PC-3 (cell line): ENCODE measurements around the gene ATG7. TPM values are rescaled to one million over a fixed set of nuclear protein-coding genes. Genes with fewer than 3 reads are reported as not detected.

Source experiments
- ATAC-seq: fragments of 200-7000 bp; cut with Tn5 transposase; 2 replicates; pipeline ENCODE4 v1.9.1; 2020; ENCODE audit warnings: mild to moderate bottlenecking, moderate library complexity
- BruUV-seq: library from RNA; stranded (reverse); fragments of 400-500 nt; replicated peaks from 2 replicates; lab custom pipeline; 2021; lab: Mats Ljungman, UMichigan
- CTCF ChIA-PET: fragments of 300-600 bp; sonication (Branson Sonifier 250); formaldehyde crosslinking; loops from one replicate; lab custom pipeline; 2022; ENCODE audit warnings: antibody characterized with exemption; lab: Charles Lee
- POLR2A ChIA-PET: fragments of 300-600 bp; sonication (Branson Sonifier 250); formaldehyde crosslinking; loops from one replicate; lab custom pipeline; 2022; ENCODE audit warnings: antibody characterized with exemption; ENCODE audit not compliant: unreplicated experiment; lab: Charles Lee
- DNase-seq: peaks from one replicate; pipeline ENCODE4 v3.0.0-alpha.2; 2015
- H2AFZ ChIP-seq: fragments of 300-600 bp; sonication (generic); 2 replicates; pipeline ENCODE4 v1.6.0; 2016; ENCODE audit warnings: antibody characterized with exemption, low read length
- H3F3A ChIP-seq: fragments of 300-600 bp; sonication (generic); one replicate; pipeline ENCODE4 v1.6.0; 2017; ENCODE audit warnings: antibody characterized with exemption, low read length, control low read depth, mild to moderate bottlenecking; ENCODE audit not compliant: unreplicated experiment
- H3K27ac ChIP-seq: fragments of 300-600 bp; sonication (generic); 2 replicates; pipeline ENCODE4 v1.5.1; 2016; ENCODE audit warnings: mild to moderate bottlenecking, low read length
- H3K27me3 ChIP-seq: fragments of 300-600 bp; sonication (generic); 2 replicates; pipeline ENCODE4 v1.6.1; 2016; ENCODE audit warnings: low read length, mixed read lengths
- H3K36me3 ChIP-seq: fragments of 300-600 bp; sonication (generic); 2 replicates; pipeline ENCODE4 v1.6.1; 2016; ENCODE audit warnings: low read depth, mixed run types, low read length, mixed read lengths
- H3K4me1 ChIP-seq: fragments of 300-600 bp; sonication (generic); 2 replicates; pipeline ENCODE4 v1.5.1; 2016; ENCODE audit warnings: low read length; ENCODE audit not compliant: insufficient read depth
- H3K4me2 ChIP-seq: fragments of 300-600 bp; sonication (generic); 2 replicates; pipeline ENCODE4 v1.6.0; 2016; ENCODE audit warnings: low read length
- H3K4me3 ChIP-seq: fragments of 300-600 bp; sonication (generic); 2 replicates; pipeline ENCODE4 v1.5.1; 2016; ENCODE audit warnings: mild to moderate bottlenecking, low read length, mixed read lengths
- H3K79me2 ChIP-seq: fragments of 300-600 bp; sonication (generic); 2 replicates; pipeline ENCODE4 v1.6.1; 2017; ENCODE audit warnings: low read length, mixed read lengths
- H3K9ac ChIP-seq: fragments of 300-600 bp; sonication (generic); 2 replicates; pipeline ENCODE4 v1.6.0; 2016; ENCODE audit warnings: mild to moderate bottlenecking, low read length
- H3K9me2 ChIP-seq: fragments of 300-600 bp; sonication (generic); replicated peaks from 2 replicates; pipeline ENCODE4 v1.6.1; 2016; ENCODE audit warnings: mixed run types, low read length, mixed read lengths
- H3K9me3 ChIP-seq: fragments of 300-600 bp; sonication (generic); 2 replicates; pipeline ENCODE4 v1.6.1; 2016; ENCODE audit warnings: low read length, mixed read lengths
- H4K20me1 ChIP-seq: fragments of 300-600 bp; sonication (generic); 2 replicates; pipeline ENCODE4 v1.6.1; 2016; ENCODE audit warnings: low read length, mixed read lengths
- CTCF ChIP-seq: fragments of 300-600 bp; sonication (generic); conservative IDR thresholded peaks from 2 replicates; pipeline ENCODE4 v1.5.1; 2017; ENCODE audit warnings: antibody characterized with exemption, low read depth, mild to moderate bottlenecking, low read length
- EZH2 ChIP-seq: fragments of 300-600 bp; sonication (generic); IDR thresholded peaks from one replicate; pipeline ENCODE4 v1.6.1; 2017; ENCODE audit warnings: antibody characterized with exemption, mild to moderate bottlenecking, low read length; ENCODE audit not compliant: unreplicated experiment
- EZH2phosphoT487 ChIP-seq: fragments of 300-600 bp; sonication (generic); IDR thresholded peaks from 2 replicates; pipeline ENCODE4 v1.6.1; 2018; ENCODE audit warnings: mild to moderate bottlenecking, antibody characterized with exemption, low read length, borderline replicate concordance
- intact Hi-C: fragments of 100-400 bp; cut with micrococcal nuclease; formaldehyde crosslinking; loops from 2 replicates; pipeline ENCODE4 v1.9.0; 2023
- total RNA-seq: library from RNA; depleted of rRNA; stranded (reverse); fragments of >200 nt; gene quantifications from 2 replicates; pipeline ENCODE4 v1.2.3, GENCODE V29; 2014

Gene ATG7
- total RNA-seq, 1 experiment from 2014 or later = 36.5 TPM

GRCh38 chr3:11479221-11479620 lies 207.0 kb downstream of the ATG7 start:
- peaks cover 24% of the 10 kb centered on the region for H3K4me1 ChIP-seq
- H3K4me3 ChIP-seq = no peak overlapping the region
- intact Hi-C loops = loop anchor here (2.0 kb wide), 1 partner anchor 44 kb away; no protein-coding TSS in a partner anchor
- no peak overlapping the region for H3K9ac ChIP-seq
- no peaks in the 10 kb centered on the region for H3K9me2 ChIP-seq
- H4K20me1 ChIP-seq = no peaks in the 10 kb centered on the region
- H2AFZ ChIP-seq = no peak overlapping the region
- H3F3A ChIP-seq = peaks cover 3% of the 10 kb centered on the region
- H3K9me3 ChIP-seq = no peaks in the 10 kb centered on the region
- TF ChIP-seq CTCF (no peak), EZH2 (no peak), EZH2phosphoT487 (no peak)
- peak overlapping the region; percentile 35; the same call in 1 of the 2 replicates for H3K4me2 ChIP-seq
- no TSS peak for BruUV-seq
- H3K36me3 ChIP-seq = no peaks in the 10 kb centered on the region
- DNase-seq (no peak), ATAC-seq (peak; percentile 57)
- peak overlapping the region; percentile 54 for H3K27ac ChIP-seq
- ChIA-PET CTCF (no interaction called here), POLR2A (no interaction called here)
- H3K79me2 ChIP-seq = no peaks in the 10 kb centered on the region
- no peaks in the 10 kb centered on the region for H3K27me3 ChIP-seq

- Histone ChIP-seq H3F3A (peaks cover 3% of the 10 kb centered on the region), H3K79me2 (no peaks in the 10 kb centered on the region), H3K9me2 (no peaks in the 10 kb centered on the region), H3K9me3 (no peaks in the 10 kb centered on the region), H3K4me3 (no peak overlapping the region), H3K4me2 (no peak overlapping the region), H3K36me3 (no peaks in the 10 kb centered on the region), H2AFZ (no peak overlapping the region), H3K4me1 (peaks cover 24% of the 10 kb centered on the region), H3K9ac (no peak overlapping the region), H4K20me1 (no peaks in the 10 kb centered on the region), H3K27me3 (no peaks in the 10 kb centered on the region), H3K27ac (no peak overlapping the region)
- intact Hi-C loops = no loop called here
- POLR2A ChIA-PET = no interaction called here
- DNase-seq (no peak), ATAC-seq (no peak)
- BruUV-seq = no TSS peak
- CTCF ChIA-PET = no interaction called here
- no peak for TF ChIP-seq EZH2phosphoT487
- TF ChIP-seq CTCF = no peak
- no peak for TF ChIP-seq EZH2
Measured at GRCh38 chr3:11480663-11481298, 208.6 kb downstream of the ATG7 start.

GRCh38 chr3:11481556-11481955 lies 209.4 kb downstream of the ATG7 start:
- Histone ChIP-seq H3K36me3 (no peaks in the 10 kb centered on the region), H3K27ac (no peak overlapping the region), H4K20me1 (no peaks in the 10 kb centered on the region), H3K79me2 (no peaks in the 10 kb centered on the region), H3K4me3 (no peak overlapping the region), H3K9me2 (no peaks in the 10 kb centered on the region), H3K4me1 (peaks cover 24% of the 10 kb centered on the region), H3K9ac (no peak overlapping the region), H3K9me3 (no peaks in the 10 kb centered on the region), H3F3A (peaks cover 3% of the 10 kb centered on the region), H3K27me3 (no peaks in the 10 kb centered on the region), H3K4me2 (no peak overlapping the region), H2AFZ (no peak overlapping the region)
- DNase-seq = no peak
- CTCF ChIA-PET = no interaction called here
- no peak for TF ChIP-seq EZH2phosphoT487
- TF ChIP-seq CTCF = no peak
- TF ChIP-seq EZH2 = no peak
- no TSS peak for BruUV-seq
- intact Hi-C loops = no loop called here
- no peak for ATAC-seq
- POLR2A ChIA-PET = interaction anchor here (0.6 kb wide), 1 partner anchor 183 kb away, joined by 3 read pairs; no protein-coding TSS in a partner anchor
